ENCODE results near the gene FTH1. TPM values are rescaled to one million over a fixed set of nuclear protein-coding genes. Genes with fewer than 3 reads are reported as not detected.

The FTH1 gene
- total and polyA plus RNA-seq, 2 of the 13 experiments (the other 11 are each of a cell fraction or from before 2014, with no cell fraction given) = 607 to 760 TPM

- TF ChIP-seq ZNF768 (CRISPR knock-in tag; IDR thresholded peaks at IDR 0.05) (peak; percentile 53), ZNF451 (CRISPR knock-in tag; IDR thresholded peaks at IDR 0.05) (no peak), ZFP1 (CRISPR knock-in tag; IDR thresholded peaks at IDR 0.05) (no peak), SIN3B (IDR thresholded peaks at IDR 0.05; ENCODE audit: low read length) (no peak), TFDP2 (CRISPR knock-in tag; IDR thresholded peaks at IDR 0.05) (0 out of 2 replicates have a peak, but pooled peaks have one; percentile 20), ZBTB21 (CRISPR knock-in tag; IDR thresholded peaks at IDR 0.05) (no peak), ZBTB40 (IDR thresholded peaks at IDR 0.05) (no peak), ZBTB40 (CRISPR knock-in tag; IDR thresholded peaks at IDR 0.05) (no peak), SP140L (CRISPR knock-in tag; IDR thresholded peaks at IDR 0.05; ENCODE audit: borderline replicate concordance) (no peak), ZNF841 (CRISPR knock-in tag; IDR thresholded peaks at IDR 0.05; ENCODE audit: borderline replicate concordance) (no peak), JDP2 (CRISPR knock-in tag; IDR thresholded peaks at IDR 0.05; ENCODE audit: borderline replicate concordance) (no peak), ZNF235 (CRISPR knock-in tag; IDR thresholded peaks at IDR 0.05; ENCODE audit: borderline replicate concordance) (no peak), SNAPC5 (CRISPR knock-in tag; IDR thresholded peaks at IDR 0.05; ENCODE audit: borderline replicate concordance) (no peak), SALL1 (CRISPR knock-in tag; IDR thresholded peaks at IDR 0.05) (0 out of 2 replicates have a peak, but pooled peaks have one; percentile 15), KLF15 (CRISPR knock-in tag; IDR thresholded peaks at IDR 0.05; ENCODE audit: borderline replicate concordance) (no peak), TFDP1 (CRISPR knock-in tag; IDR thresholded peaks at IDR 0.05; ENCODE audit: borderline replicate concordance) (no peak), MAX (IDR thresholded peaks at IDR 0.05) (peak; percentile 56; the same call in 1 of the 2 replicates)
These were observed 49.9 kb downstream of the FTH1 start, which contains the start of gene RAB3IL1 (continued) for GRCh38 chr11:61917334-61918109.

Measured in HepG2 (cell line).